Measurements from ENCODE around the gene SAE1. TPM values are rescaled to one million over a fixed set of nuclear protein-coding genes. Genes with fewer than 3 reads are reported as not detected.

The SAE1 gene
- total and polyA plus RNA-seq, 2 donors (not counting 1 experiment from before 2014, with no cell fraction given) = 26.5 to 45.1 TPM

DNA sequence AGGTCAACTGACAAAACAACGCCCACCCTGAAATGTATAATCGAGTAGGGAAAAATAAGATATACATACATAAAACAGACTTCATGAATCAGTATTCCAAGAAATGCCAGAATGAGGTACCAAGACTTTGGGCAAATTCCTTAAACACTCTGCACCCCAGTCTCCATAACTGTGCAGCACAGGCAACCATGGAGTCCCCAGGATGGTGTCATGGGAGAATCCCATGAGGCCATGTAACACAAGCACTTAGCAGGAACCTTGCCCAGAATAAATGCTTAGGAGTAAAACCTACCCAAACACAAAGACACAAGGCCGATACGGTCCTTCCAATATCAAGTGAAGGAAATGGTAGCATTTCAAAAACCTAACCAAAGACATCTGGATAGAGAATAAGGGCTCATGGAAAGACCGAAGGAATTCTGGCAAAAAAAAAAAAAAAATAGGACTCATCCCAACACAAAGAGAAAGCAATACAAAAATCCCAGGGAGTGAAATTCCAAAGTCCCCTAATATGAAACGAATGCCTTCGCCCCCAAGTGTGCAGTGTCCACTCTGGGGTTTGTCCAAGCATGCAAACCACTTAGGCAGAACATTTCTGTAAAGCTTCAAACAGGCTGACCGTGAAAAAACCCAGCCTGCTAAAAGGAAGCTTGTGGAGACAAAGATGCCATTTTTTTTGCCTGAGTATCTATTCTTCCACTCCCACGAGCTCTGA is 28.1 kb upstream of the SAE1 start:
- H3K27me3 Mint-ChIP-seq = no peaks in the 10 kb centered on the region
- H3K27ac Mint-ChIP-seq = peak overlapping the region; percentile 4
- peaks cover 36% of the 10 kb centered on the region for H4K20me1 ChIP-seq (ENCODE audit: control insufficient read depth, insufficient read depth, low read length, poor library complexity, severe bottlenecking)
- H3K9me3 Mint-ChIP-seq (ENCODE audit: insufficient read depth) = no peaks in the 10 kb centered on the region
- H3K79me2 ChIP-seq (ENCODE audit: control insufficient read depth, insufficient read depth, low read length) = peaks cover 97% of the 10 kb centered on the region
- H3K4me1 ChIP-seq (ENCODE audit: control insufficient read depth in 2 of 2, insufficient read depth in 2 of 2, low read length in 2 of 2) = peaks cover 11% of the 10 kb centered on the region in 2 donors
- ChIA-PET CTCF (interaction anchor here (0.6 to 2.1 kb wide), 4 partner anchors 11 to 24 kb away, joined by 3 to 11 read pairs (median 4); partner anchors contain the start of gene ZC3H4), POLR2A (interaction anchor here (0.7 to 0.8 kb wide), 2 partner anchors 11 to 148 kb away, joined by 3 to 4 read pairs; partner anchors contain the start of gene ZC3H4)
- 92% methylated on average over 3 of the region's 9 CpGs for WGBS (ENCODE audit: insufficient coverage)
- intact Hi-C loops (cut with micrococcal nuclease) = no loop called here
- no peak overlapping the region for H3K4me2 ChIP-seq (replicated peaks; ENCODE audit: low read depth, low read length, poor library complexity, severe bottlenecking)
- H3K27ac ChIP-seq (ENCODE audit: low read length in 2 of 2) = peak overlapping the region in 1 of 2 donors; percentile 23
- TF ChIP-seq, protein P1, sequence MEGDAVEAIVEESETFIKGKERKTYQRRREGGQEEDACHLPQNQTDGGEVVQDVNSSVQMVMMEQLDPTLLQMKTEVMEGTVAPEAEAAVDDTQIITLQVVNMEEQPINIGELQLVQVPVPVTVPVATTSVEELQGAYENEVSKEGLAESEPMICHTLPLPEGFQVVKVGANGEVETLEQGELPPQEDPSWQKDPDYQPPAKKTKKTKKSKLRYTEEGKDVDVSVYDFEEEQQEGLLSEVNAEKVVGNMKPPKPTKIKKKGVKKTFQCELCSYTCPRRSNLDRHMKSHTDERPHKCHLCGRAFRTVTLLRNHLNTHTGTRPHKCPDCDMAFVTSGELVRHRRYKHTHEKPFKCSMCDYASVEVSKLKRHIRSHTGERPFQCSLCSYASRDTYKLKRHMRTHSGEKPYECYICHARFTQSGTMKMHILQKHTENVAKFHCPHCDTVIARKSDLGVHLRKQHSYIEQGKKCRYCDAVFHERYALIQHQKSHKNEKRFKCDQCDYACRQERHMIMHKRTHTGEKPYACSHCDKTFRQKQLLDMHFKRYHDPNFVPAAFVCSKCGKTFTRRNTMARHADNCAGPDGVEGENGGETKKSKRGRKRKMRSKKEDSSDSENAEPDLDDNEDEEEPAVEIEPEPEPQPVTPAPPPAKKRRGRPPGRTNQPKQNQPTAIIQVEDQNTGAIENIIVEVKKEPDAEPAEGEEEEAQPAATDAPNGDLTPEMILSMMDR (IDR thresholded peaks at IDR 0.05) = no peak
- no peak for TF ChIP-seq EZH2 (IDR thresholded peaks at IDR 0.05; ENCODE audit: borderline replicate concordance, insufficient read depth, low read depth, low read length, poor library complexity, severe bottlenecking)
- ATAC-seq (ENCODE audit: low read depth) (no peak), DNase-seq (no peak)
- peaks cover 46% of the 10 kb centered on the region for H3K4me1 Mint-ChIP-seq
- H3K9me3 ChIP-seq (ENCODE audit: control extremely low read depth in 1 of 3, control insufficient read depth in 2 of 3, insufficient read depth in 1 of 3, low read length in 2 of 3) = no peaks in the 10 kb centered on the region
- H3K4me3 ChIP-seq (ENCODE audit: control extremely low read depth in 1 of 5, extremely low read depth in 1 of 5, insufficient read depth in 1 of 5, low read depth in 2 of 5, low read length in 4 of 5) = no peak overlapping the region
- no peak overlapping the region for H3K4me3 Mint-ChIP-seq
- no peaks in the 10 kb centered on the region for H3K27me3 ChIP-seq (replicated peaks in 1 of 4; ENCODE audit: control extremely low read depth in 1 of 4, control insufficient read depth in 3 of 4, insufficient read depth in 4 of 4, low read length in 3 of 4)
- H3K36me3 ChIP-seq (replicated peaks in 1 of 2; ENCODE audit: control extremely low read depth in 1 of 2, control insufficient read depth in 1 of 2, extremely low read depth in 1 of 2, insufficient read depth in 2 of 2, low read length in 1 of 2) = peaks cover 7 to 19% of the 10 kb centered on the region in 2 experiments
- no peak overlapping the region for H2AFZ ChIP-seq (ENCODE audit: insufficient read depth, low read depth, low read length, poor library complexity, severe bottlenecking)
- H3K9ac ChIP-seq (ENCODE audit: low read length) = no peak overlapping the region

DNA sequence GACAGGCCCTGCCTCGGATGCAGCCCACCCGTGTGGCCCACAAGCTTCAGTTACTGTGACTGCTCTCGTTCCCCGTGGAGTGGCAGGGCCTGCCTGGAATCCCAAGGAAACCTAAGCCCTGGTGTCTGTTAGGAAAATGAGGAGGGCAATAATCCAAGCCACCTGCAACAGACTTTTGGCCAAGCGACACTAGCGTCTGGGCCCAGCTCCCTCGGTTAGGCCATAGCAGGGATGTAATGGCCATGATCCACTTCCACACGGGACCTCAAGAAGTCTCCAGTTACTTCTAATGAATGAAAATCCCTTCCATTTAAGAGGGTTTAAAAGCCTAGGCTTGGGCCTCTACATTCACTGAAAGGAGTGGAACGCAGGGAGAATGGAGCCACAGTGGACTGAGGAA is 26.0 kb upstream of the SAE1 start:
- Mint-ChIP-seq H3K27ac (no peak overlapping the region), H3K4me1 (peaks cover 61% of the 10 kb centered on the region)

More for the DNA sequence above, 26.0 kb upstream of the SAE1 start:
- Histone ChIP-seq H3K4me1 (ENCODE audit: control insufficient read depth in 2 of 2, insufficient read depth in 2 of 2, low read length in 2 of 2) (peaks cover 27 to 29% of the 10 kb centered on the region in 2 donors), H3K27ac (ENCODE audit: low read length in 2 of 2) (no peak overlapping the region), H3K27me3 (replicated peaks in 1 of 4; ENCODE audit: control extremely low read depth in 1 of 4, control insufficient read depth in 3 of 4, insufficient read depth in 4 of 4, low read length in 3 of 4) (no peaks in the 10 kb centered on the region), H3K9ac (ENCODE audit: low read length) (no peak overlapping the region), H3K79me2 (ENCODE audit: control insufficient read depth, insufficient read depth, low read length) (peaks cover 90% of the 10 kb centered on the region), H2AFZ (ENCODE audit: insufficient read depth, low read depth, low read length, poor library complexity, severe bottlenecking) (no peak overlapping the region), H3K36me3 (replicated peaks in 1 of 2; ENCODE audit: control extremely low read depth in 1 of 2, control insufficient read depth in 1 of 2, extremely low read depth in 1 of 2, insufficient read depth in 2 of 2, low read length in 1 of 2) (peaks cover 7 to 14% of the 10 kb centered on the region in 2 experiments), H3K4me2 (replicated peaks; ENCODE audit: low read depth, low read length, poor library complexity, severe bottlenecking) (no peak overlapping the region), H3K9me3 (ENCODE audit: control extremely low read depth in 1 of 3, control insufficient read depth in 2 of 3, insufficient read depth in 1 of 3, low read length in 2 of 3) (no peaks in the 10 kb centered on the region), H4K20me1 (ENCODE audit: control insufficient read depth, insufficient read depth, low read length, poor library complexity, severe bottlenecking) (peaks cover 16% of the 10 kb centered on the region), H3K4me3 (ENCODE audit: control extremely low read depth in 1 of 5, extremely low read depth in 1 of 5, insufficient read depth in 1 of 5, low read depth in 2 of 5, low read length in 4 of 5) (no peak overlapping the region)
- Mint-ChIP-seq H3K9me3 (ENCODE audit: insufficient read depth) (no peaks in the 10 kb centered on the region), H3K27me3 (no peaks in the 10 kb centered on the region), H3K4me3 (no peak overlapping the region)
- WGBS (ENCODE audit: insufficient coverage) = 96% methylated on average over 8 of the region's 9 CpGs
- ATAC-seq (ENCODE audit: low read depth) (no peak), DNase-seq (no peak)
- POLR2A ChIA-PET = interaction anchor here (1.2 kb wide), 1 partner anchor 8 kb away, joined by 3 read pairs; no protein-coding TSS in a partner anchor
- TF ChIP-seq, protein P1 (IDR thresholded peaks at IDR 0.05) = no peak
- TF ChIP-seq EZH2 (IDR thresholded peaks at IDR 0.05; ENCODE audit: borderline replicate concordance, insufficient read depth, low read depth, low read length, poor library complexity, severe bottlenecking) = no peak
- intact Hi-C loops (cut with micrococcal nuclease) = no loop called here
- CTCF ChIA-PET = interaction anchor here (2.1 kb wide), 1 partner anchor 19 kb away, joined by 4 read pairs; no protein-coding TSS in a partner anchor
